Hepatocyte (in vitro differentiated cells): ENCODE data around the gene CCDC74A.

Source experiments
- EZH2 ChIP-seq: fragments of 200-600 bp; sonication (generic); IDR thresholded peaks from 2 replicates; pipeline ENCODE4 v1.6.1; 2016; ENCODE audit warnings: antibody characterized with exemption, mild to moderate bottlenecking, borderline replicate concordance
- TF ChIP-seq, protein P1 (sequence below): fragments of 200-600 bp; sonication (generic); IDR thresholded peaks from 2 replicates; pipeline ENCODE4 v1.5.1; 2016; ENCODE audit warnings: antibody characterized with exemption, mild to moderate bottlenecking; ENCODE audit not compliant: poor library complexity

DNA sequence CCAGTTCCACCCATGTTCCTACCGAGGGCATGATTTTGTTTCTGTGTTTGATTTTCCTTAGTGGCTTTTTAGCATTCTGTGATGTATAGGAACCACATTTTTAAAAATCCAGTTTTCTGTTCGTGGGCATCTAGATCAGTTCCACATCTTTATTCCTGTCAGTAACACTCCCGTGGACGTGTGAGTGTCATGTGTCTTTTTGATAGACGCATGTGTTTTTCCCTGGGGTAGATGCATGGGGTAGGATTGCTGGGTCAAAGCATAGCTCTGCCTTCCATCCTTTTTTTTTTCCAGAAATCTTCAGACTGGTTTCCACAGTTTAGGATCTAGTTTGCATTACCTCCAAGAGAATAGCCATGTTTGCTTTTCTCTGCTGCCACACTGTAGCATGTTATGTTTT, 38.7 kb downstream of the CCDC74A start:
- TF ChIP-seq, protein P1, sequence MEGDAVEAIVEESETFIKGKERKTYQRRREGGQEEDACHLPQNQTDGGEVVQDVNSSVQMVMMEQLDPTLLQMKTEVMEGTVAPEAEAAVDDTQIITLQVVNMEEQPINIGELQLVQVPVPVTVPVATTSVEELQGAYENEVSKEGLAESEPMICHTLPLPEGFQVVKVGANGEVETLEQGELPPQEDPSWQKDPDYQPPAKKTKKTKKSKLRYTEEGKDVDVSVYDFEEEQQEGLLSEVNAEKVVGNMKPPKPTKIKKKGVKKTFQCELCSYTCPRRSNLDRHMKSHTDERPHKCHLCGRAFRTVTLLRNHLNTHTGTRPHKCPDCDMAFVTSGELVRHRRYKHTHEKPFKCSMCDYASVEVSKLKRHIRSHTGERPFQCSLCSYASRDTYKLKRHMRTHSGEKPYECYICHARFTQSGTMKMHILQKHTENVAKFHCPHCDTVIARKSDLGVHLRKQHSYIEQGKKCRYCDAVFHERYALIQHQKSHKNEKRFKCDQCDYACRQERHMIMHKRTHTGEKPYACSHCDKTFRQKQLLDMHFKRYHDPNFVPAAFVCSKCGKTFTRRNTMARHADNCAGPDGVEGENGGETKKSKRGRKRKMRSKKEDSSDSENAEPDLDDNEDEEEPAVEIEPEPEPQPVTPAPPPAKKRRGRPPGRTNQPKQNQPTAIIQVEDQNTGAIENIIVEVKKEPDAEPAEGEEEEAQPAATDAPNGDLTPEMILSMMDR: no peak
- TF ChIP-seq EZH2: no peak
